Activated CD8-positive, alpha-beta memory T cell treated with anti-CD3 and anti-CD28 coated beads, Interleukin-2, amount 10 ng/mL, durations not matched to agents 7 days and 5 days (primary cell): ENCODE measurements around the gene TUNAR. TPM values are rescaled to one million over a fixed set of nuclear protein-coding genes. Genes with fewer than 3 reads are reported as not detected.

Experiments used
- ATAC-seq: fragments of 150-1000 bp; cut with Tn5 transposase; one replicate; pipeline ENCODE4 v1.10.0; 2021; ENCODE audit warnings: moderate library complexity
- CTCF ChIA-PET: fragments of 350-600 bp; sonication (Branson Sonifier 250); formaldehyde crosslinking; loops from one replicate; lab custom pipeline; 2021; ENCODE audit warnings: antibody characterized with exemption; lab: Charles Lee
- DNase-seq: peaks from one replicate; pipeline ENCODE4 v3.0.0-alpha.2; 2020
- H3K27ac Mint-ChIP-seq: one replicate; pipeline ENCODE4 v1.8.0; 2021; ENCODE audit warnings: mild to moderate bottlenecking, mixed read lengths
- H3K27me3 Mint-ChIP-seq: one replicate; pipeline ENCODE4 v1.8.0; 2021; ENCODE audit warnings: mixed read lengths
- H3K36me3 Mint-ChIP-seq: one replicate; pipeline ENCODE4 v1.8.0; 2021; ENCODE audit warnings: mild to moderate bottlenecking, mixed read lengths
- H3K4me1 Mint-ChIP-seq: one replicate; pipeline ENCODE4 v1.8.0; 2021; ENCODE audit warnings: mixed read lengths
- H3K4me3 Mint-ChIP-seq: one replicate; pipeline ENCODE4 v1.8.0; 2021; ENCODE audit warnings: mild to moderate bottlenecking, moderate library complexity, mixed read lengths
- H3K9me3 Mint-ChIP-seq: one replicate; pipeline ENCODE4 v1.8.0; 2022; ENCODE audit warnings: low read depth, mixed read lengths
- total RNA-seq, 2 experiments: library from RNA; stranded (reverse); gene quantifications; one replicate each; pipeline ENCODE4 v1.2.3, GENCODE V29; 2021

The TUNAR gene
- total RNA-seq, 2 experiments from 2014 or later, result not detected

DNA sequence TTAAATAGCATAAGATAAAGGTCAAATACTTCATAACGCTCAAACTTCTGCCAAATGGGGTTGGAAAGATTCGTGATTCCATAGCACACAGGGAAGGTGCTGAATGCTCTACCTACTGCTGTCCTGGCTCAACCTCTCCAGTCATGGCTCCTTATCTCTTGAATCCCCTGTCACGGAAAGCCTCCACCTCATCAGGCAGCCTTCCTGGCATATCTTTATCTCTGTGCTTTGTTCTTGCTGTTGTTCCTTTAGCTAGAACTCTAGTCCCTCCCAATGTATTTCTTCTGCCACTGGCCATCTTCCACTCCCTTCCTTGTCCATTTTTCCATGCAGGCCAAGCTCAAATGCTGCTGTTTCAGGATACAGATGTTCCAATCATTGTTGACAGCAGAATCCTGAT is 26.9 kb upstream of the TUNAR start:
- Mint-ChIP-seq H3K4me3 (no peak overlapping the region), H3K9me3 (no peaks in the 10 kb centered on the region), H3K27ac (no peak overlapping the region), H3K36me3 (no peaks in the 10 kb centered on the region), H3K4me1 (no peaks in the 10 kb centered on the region), H3K27me3 (peaks cover 8% of the 10 kb centered on the region)
- CTCF ChIA-PET, result no interaction called here
- ATAC-seq (no peak), DNase-seq (no peak)

DNA sequence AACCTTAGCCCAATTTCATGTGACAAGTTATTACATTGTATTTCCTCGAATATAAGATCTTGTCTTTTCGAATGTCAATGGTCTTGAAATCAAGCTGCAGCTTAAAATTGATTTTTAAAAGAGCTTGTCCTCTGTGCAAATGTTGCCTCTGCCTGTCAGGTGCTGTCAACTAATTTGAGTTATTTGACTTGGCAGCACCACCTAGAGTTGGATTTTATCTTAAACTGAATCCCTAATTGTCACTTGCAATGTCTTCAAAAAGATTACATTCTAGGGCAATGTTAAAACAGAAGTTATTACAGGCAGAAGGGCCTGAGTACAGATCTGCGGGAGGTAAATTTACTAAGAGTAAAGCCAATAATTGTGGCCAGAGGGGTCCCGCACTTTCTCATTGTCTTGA is 26.2 kb upstream of the TUNAR start:
- Mint-ChIP-seq H3K4me1 (no peaks in the 10 kb centered on the region), H3K27me3 (peaks cover 8% of the 10 kb centered on the region), H3K27ac (no peak overlapping the region), H3K36me3 (no peaks in the 10 kb centered on the region), H3K4me3 (no peak overlapping the region), H3K9me3 (no peaks in the 10 kb centered on the region)
- CTCF ChIA-PET, result no interaction called here
- no peak for ATAC-seq
- no peak for DNase-seq

DNA sequence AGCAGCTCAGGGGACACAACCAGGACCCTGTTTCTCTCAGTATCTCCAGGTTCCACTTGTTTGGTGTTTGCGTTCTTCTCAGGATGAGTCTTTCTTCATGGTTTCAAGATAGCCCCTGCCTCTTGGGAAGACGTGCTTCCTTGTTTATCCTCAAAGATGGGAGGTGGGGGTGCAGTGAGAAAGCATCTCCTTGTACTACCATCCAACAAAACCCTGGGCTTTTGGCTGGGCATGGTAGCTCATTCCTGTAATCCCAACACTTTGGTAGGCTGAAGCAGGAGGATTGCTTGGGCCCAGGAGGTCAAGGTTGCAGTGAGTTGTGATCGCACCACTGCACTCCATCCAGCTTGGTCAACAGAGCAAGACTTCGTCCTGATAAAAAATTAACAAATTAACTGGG is 21.0 kb upstream of the TUNAR start:
- no peak for ATAC-seq
- DNase-seq, result no peak
- Mint-ChIP-seq H3K27ac (no peak overlapping the region), H3K4me3 (no peak overlapping the region), H3K4me1 (no peaks in the 10 kb centered on the region), H3K27me3 (no peaks in the 10 kb centered on the region), H3K36me3 (no peaks in the 10 kb centered on the region), H3K9me3 (no peaks in the 10 kb centered on the region)
- CTCF ChIA-PET, result no interaction called here

DNA sequence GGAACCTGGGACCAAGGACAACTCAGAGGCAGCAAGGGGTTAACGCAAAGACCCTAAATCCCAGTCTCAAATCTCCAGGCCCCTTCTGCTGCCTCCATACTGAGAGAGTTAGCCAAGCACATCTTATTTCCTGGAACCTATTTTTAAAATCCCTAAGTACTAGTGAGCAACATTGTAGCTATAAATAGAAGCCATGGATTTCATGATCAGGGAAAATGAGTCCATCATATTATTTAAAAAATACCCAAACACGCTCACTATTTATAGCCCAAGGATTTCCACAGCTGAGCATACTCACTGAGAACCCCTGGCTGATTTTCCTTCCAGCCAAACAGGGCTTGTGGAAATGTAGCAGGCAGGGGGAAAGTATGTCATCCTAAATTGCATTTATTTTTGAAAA is 19.4 kb upstream of the TUNAR start:
- no peak overlapping the region for H3K4me3 Mint-ChIP-seq
- H3K9me3 Mint-ChIP-seq, result no peaks in the 10 kb centered on the region
- ATAC-seq, result no peak
- CTCF ChIA-PET, result no interaction called here
- no peak overlapping the region for H3K27ac Mint-ChIP-seq
- no peaks in the 10 kb centered on the region for H3K4me1 Mint-ChIP-seq
- no peaks in the 10 kb centered on the region for H3K36me3 Mint-ChIP-seq
- no peak for DNase-seq
- peaks cover under 1% of the 10 kb centered on the region for H3K27me3 Mint-ChIP-seq

DNA sequence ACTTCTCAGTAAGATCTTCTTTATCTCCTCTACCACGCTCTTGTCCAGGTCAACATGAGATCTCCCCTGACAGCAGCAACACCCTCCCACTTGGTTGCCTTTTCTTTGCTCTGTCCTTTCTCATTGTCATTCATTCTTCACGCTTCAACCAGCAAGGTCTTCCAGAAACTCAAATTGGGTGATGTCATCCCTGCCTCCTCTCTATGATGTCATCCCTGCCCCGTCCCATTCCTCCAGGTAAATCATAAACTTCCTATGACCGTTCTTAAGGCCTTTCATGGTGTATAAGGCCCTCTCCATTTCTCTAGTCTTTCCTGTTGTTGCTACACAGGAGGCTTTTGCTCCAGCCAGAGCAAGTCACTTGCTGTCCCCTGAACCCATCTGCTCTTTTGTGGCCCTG is 17.7 kb upstream of the TUNAR start:
- Mint-ChIP-seq H3K27me3 (peaks cover 3% of the 10 kb centered on the region), H3K9me3 (no peaks in the 10 kb centered on the region), H3K4me3 (no peak overlapping the region), H3K27ac (no peak overlapping the region), H3K4me1 (no peaks in the 10 kb centered on the region), H3K36me3 (no peaks in the 10 kb centered on the region)
- CTCF ChIA-PET, result no interaction called here
- DNase-seq (no peak), ATAC-seq (no peak)

DNA sequence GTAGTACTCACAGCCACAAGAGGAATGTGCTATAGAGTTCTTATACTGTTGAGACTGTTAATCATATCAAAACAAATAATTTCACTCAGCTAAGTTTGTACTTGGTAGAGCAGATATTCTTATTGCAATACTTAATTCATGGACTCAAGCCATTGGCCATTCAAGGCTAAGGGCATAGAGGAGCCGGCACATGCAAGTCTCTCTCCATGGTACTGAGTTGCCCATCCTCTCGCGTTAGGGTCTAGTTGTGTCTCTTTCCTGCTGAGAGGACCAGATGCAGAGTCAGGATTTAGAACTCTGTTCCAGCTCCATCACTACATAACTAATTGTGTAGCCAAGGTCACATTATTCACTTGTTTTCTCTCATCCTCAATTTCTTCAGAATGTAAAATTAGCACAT is 14.4 kb upstream of the TUNAR start:
- CTCF ChIA-PET, result no interaction called here
- no peaks in the 10 kb centered on the region for H3K36me3 Mint-ChIP-seq

DNA sequence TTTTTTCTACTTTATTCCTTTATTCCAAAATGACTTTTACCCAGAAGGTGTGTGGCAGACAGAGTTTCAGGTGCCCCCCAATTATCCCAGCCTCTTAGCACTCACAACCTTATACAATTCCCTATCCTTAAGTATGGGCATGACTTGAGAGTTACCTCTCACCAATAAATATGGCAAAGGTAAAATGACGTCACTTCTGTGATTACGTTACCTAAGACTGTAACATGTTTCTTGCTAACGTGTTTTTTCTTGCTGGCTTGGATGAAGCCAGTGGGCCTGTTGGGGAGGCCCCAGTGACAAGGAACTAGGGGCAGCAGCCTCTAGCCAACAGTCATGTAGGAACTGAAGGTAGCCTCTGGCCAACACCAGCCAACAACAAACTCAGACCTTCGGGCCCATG is 13.3 kb upstream of the TUNAR start:
- H3K27me3 Mint-ChIP-seq, result peaks cover 3% of the 10 kb centered on the region
- CTCF ChIA-PET, result no interaction called here

More for the DNA sequence above, 14.4 kb upstream of the TUNAR start:
- Mint-ChIP-seq H3K27me3 (peaks cover 3% of the 10 kb centered on the region), H3K27ac (no peak overlapping the region), H3K9me3 (no peaks in the 10 kb centered on the region), H3K4me1 (no peaks in the 10 kb centered on the region), H3K4me3 (no peak overlapping the region)
- DNase-seq, result no peak
- ATAC-seq, result no peak

DNA sequence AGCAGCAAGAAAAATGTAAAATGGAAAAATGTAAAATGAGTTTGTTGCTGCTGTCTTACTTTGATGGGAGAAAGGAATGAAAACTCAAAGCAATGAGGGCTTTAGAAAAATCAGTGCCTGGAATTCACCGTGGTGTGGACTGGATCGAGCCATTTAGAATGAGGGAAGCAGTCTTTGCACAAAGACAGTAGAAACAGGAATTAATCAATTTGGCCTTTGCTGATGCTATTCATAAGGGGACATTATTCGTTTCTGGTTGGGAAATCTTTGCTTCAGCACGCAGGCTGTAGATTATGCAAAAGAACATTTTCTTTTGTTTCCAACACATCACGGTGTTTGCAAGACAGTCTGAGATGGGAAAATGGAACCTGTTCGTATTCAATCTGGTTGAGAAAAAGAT is 6.9 kb upstream of the TUNAR start:
- H3K9me3 Mint-ChIP-seq, result no peaks in the 10 kb centered on the region
- ATAC-seq (no peak), DNase-seq (no peak)
- no peaks in the 10 kb centered on the region for H3K36me3 Mint-ChIP-seq
- no peak overlapping the region for H3K4me3 Mint-ChIP-seq
- H3K4me1 Mint-ChIP-seq, result no peaks in the 10 kb centered on the region
- CTCF ChIA-PET, result no interaction called here
- peaks cover 11% of the 10 kb centered on the region for H3K27me3 Mint-ChIP-seq
- no peak overlapping the region for H3K27ac Mint-ChIP-seq

More for the DNA sequence above, 13.3 kb upstream of the TUNAR start:
- no peaks in the 10 kb centered on the region for H3K9me3 Mint-ChIP-seq
- H3K4me3 Mint-ChIP-seq, result no peak overlapping the region
- no peaks in the 10 kb centered on the region for H3K4me1 Mint-ChIP-seq
- H3K27ac Mint-ChIP-seq, result no peak overlapping the region
- ATAC-seq (no peak), DNase-seq (no peak)
- H3K36me3 Mint-ChIP-seq, result no peaks in the 10 kb centered on the region

DNA sequence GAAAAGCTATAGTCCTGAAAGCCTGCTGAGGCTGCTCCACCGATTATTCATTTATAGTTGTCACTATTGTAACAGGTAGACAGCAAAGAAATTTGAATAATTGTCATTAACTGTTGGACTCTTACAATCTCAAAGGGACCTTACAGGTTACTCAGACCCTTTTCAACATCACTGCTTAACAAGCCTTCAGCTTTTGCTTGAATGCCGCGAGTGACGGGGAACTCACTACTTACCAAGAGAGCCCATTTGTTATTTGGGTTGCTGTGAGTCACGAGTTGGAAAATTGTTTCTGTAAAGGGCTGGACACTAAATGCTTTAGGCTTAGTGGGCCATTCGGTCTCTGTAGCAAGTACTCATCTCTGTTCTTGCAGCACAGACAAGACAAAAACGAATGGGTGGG is 5.9 kb upstream of the TUNAR start:
- Mint-ChIP-seq H3K36me3 (no peaks in the 10 kb centered on the region), H3K4me3 (no peak overlapping the region), H3K27ac (no peak overlapping the region), H3K27me3 (peaks cover 21% of the 10 kb centered on the region), H3K4me1 (no peaks in the 10 kb centered on the region), H3K9me3 (no peaks in the 10 kb centered on the region)
- CTCF ChIA-PET, result no interaction called here
- ATAC-seq (no peak), DNase-seq (no peak)

DNA sequence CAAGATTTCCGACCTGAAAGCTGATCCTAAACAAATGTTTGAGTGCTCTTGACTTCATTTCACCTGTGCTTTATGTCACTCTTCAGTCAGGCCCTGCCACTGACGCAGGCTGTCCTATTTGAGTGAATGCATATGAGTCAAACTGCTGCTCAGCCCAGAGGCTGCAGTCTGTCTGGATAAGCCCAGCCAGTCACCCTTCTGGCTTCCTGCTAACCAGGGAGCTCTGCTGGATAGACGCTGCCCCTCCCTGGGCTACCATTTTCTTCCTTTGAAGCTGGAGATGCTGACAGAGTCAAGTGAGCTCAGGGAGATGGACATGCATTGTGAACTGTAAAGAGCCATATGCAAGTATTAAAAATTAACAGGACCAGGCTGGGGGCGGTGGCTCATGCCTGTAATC is 5.1 kb upstream of the TUNAR start:
- no peak for ATAC-seq
- peaks cover 21% of the 10 kb centered on the region for H3K27me3 Mint-ChIP-seq
- H3K9me3 Mint-ChIP-seq, result no peaks in the 10 kb centered on the region
- H3K4me3 Mint-ChIP-seq, result no peak overlapping the region
- CTCF ChIA-PET, result no interaction called here
- H3K27ac Mint-ChIP-seq, result no peak overlapping the region
- no peaks in the 10 kb centered on the region for H3K36me3 Mint-ChIP-seq
- H3K4me1 Mint-ChIP-seq, result no peaks in the 10 kb centered on the region
- DNase-seq, result no peak

DNA sequence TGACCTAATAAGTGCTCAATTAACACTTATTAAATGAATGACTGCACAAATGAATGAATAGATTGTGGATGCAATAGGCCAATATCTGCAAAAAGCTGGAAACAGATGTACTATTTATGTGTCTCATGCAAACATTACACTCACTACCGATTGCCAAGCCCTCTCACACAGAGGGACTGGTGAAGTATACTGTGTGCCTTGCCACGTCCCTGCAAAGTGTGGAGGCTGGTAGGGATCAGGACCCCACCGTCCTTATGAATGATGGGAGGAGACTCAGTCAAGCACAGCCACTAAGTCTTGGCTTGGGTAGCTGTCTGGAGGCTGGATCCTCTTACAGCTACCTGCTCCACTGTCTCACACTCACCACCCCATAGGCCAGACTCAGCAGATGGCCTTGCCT is 3.9 kb upstream of the TUNAR start:
- Mint-ChIP-seq H3K9me3 (no peaks in the 10 kb centered on the region), H3K27ac (no peak overlapping the region), H3K4me1 (no peaks in the 10 kb centered on the region), H3K36me3 (no peaks in the 10 kb centered on the region), H3K27me3 (peaks cover 30% of the 10 kb centered on the region), H3K4me3 (no peak overlapping the region)
- DNase-seq, result no peak
- ATAC-seq, result no peak
- CTCF ChIA-PET, result interaction anchor here (1.0 kb wide), 1 partner anchor 11 kb away, joined by 3 read pairs; no protein-coding TSS in a partner anchor

DNA sequence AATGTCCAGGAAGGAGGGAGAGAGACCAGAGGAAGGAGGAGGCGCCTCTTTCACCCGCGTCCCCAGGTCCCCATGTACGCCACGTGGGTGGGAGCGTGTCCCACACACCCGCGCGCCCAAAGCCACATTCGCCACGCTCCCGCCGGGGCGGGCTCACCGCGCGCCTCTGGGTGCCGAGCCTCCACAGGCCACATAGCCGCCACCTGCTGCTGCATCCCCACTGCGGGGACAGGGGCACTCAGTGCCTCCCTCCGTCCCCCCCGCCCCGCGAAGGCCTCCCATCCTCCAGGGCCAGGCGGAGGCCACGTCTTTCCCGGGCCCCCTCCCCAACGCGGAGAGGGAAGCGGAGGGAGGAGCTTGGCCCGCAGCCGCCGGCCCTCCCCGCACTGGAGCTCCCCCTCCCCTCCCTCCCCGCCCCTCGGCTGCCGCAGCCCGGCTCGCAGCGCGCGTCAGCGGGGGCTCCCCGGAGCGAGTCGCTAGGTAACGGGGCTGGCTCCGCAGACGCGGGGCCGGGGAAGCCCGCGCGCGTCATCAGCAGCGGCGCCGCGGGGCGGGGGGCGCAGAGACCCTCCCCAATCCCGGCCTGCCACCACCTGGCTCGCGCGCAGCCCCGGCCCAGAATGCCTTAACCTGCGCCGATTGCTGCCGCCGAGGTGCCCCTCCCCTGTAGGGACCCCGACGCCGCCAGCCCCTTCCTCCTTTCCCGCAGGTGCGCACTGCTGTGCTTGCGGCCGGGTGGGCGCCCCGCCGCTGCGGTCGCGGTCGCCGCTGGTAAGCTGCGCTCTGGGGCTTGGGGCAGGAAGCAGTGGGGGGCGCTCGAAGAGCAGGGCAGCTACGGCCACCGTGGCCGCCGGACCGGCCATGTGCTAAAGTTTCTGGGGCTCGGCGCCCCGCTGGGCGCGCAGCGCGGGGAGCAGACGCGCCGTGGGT is 536 bp upstream of the TUNAR start:
- H3K4me3 Mint-ChIP-seq, result no peak overlapping the region
- no peaks in the 10 kb centered on the region for H3K9me3 Mint-ChIP-seq
- no peaks in the 10 kb centered on the region for H3K36me3 Mint-ChIP-seq
- H3K27me3 Mint-ChIP-seq, result peaks cover 52% of the 10 kb centered on the region
- H3K4me1 Mint-ChIP-seq, result no peaks in the 10 kb centered on the region
- CTCF ChIA-PET, result no interaction called here
- DNase-seq (no peak), ATAC-seq (no peak)
- H3K27ac Mint-ChIP-seq, result no peak overlapping the region

DNA sequence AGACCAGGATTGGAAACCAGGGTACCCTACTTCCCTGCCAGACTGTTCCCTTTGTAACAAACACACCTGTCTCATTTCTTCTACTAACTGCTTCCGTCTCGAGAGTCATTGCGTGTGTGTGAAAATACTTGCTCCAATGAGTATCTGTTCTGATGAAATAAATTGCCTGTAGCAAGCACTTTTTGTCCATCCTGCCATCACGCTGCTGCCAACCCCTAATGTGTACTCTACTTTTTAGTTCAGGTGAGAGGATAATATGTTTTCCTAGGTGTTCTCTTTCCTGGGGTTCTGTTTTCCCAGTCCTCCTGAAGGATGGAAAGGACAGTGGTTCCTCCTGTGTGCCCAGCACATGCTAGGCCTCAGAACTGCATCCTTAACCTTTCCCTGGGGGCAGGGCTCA is 1.0 kb downstream of the TUNAR start:
- Mint-ChIP-seq H3K4me3 (no peak overlapping the region), H3K27me3 (peaks cover 55% of the 10 kb centered on the region), H3K36me3 (no peaks in the 10 kb centered on the region), H3K9me3 (no peaks in the 10 kb centered on the region), H3K4me1 (no peaks in the 10 kb centered on the region), H3K27ac (no peak overlapping the region)
- no peak for DNase-seq
- CTCF ChIA-PET, result interaction anchor here (1.0 to 1.2 kb wide), 2 partner anchors 318 to 366 kb away, joined by 3 read pairs; no protein-coding TSS in a partner anchor
- ATAC-seq, result no peak

DNA sequence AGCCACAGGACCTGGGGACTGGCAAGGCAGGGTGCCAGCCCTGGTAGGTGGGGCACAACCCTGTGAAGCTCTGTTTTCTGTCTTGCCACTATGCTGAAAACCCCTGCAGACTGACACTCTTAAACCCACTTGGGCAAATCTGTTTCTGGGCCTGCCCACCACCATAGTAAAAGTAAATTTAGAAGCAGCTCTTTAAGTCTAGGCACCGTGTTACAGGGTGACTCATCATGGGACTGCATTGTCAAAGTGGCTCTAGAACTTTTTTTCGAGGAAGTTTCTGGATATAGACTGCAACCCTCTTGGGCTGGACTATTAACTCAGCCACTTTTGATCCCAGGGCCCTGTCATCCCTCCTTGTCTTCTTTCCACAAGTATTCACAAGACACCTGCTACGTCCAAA is 7.7 kb downstream of the TUNAR start:
- ATAC-seq (no peak), DNase-seq (no peak)
- H3K4me1 Mint-ChIP-seq, result peaks cover 3% of the 10 kb centered on the region
- CTCF ChIA-PET, result no interaction called here
- no peaks in the 10 kb centered on the region for H3K36me3 Mint-ChIP-seq
- no peak overlapping the region for H3K4me3 Mint-ChIP-seq
- peaks cover 14% of the 10 kb centered on the region for H3K27me3 Mint-ChIP-seq
- H3K9me3 Mint-ChIP-seq, result no peaks in the 10 kb centered on the region
- H3K27ac Mint-ChIP-seq, result no peak overlapping the region
